Endodermal cell (in vitro differentiated cells): ENCODE measurements around the gene CC2D2A. TPM values are rescaled to one million over a fixed set of nuclear protein-coding genes. Genes with fewer than 3 reads are reported as not detected.
"Not testable (repeated sequence)": the region's sequence is repeated elsewhere in the genome, so short reads cannot be mapped to it uniquely, and the experiment has no call there.

Source experiments
- DNase-seq: peaks from one replicate; pipeline ENCODE4 v3.0.0-alpha.2; 2017
- H3K27ac ChIP-seq: 2 replicates; pipeline ENCODE4 v1.5.1; 2013; ENCODE audit warnings: mild to moderate bottlenecking, low read depth, low read length, moderate library complexity
- H3K27me3 ChIP-seq: 2 replicates; pipeline ENCODE4 v1.6.1; 2013; ENCODE audit warnings: mild to moderate bottlenecking, low read length, moderate library complexity; ENCODE audit not compliant: insufficient read depth, control insufficient read depth, poor library complexity, severe bottlenecking
- H3K36me3 ChIP-seq: 2 replicates; pipeline ENCODE4 v1.7.0; 2013; ENCODE audit warnings: mild to moderate bottlenecking, low read length, moderate library complexity; ENCODE audit not compliant: control insufficient read depth, insufficient read depth
- H3K4me1 ChIP-seq: one replicate; pipeline ENCODE4 v1.7.0; 2013; ENCODE audit warnings: low read length; ENCODE audit not compliant: control insufficient read depth, insufficient read depth
- H3K4me3 ChIP-seq: 2 replicates; pipeline ENCODE4 v1.5.1; 2013; ENCODE audit warnings: mild to moderate bottlenecking, low read length, moderate library complexity
- H3K9ac ChIP-seq: 2 replicates; pipeline ENCODE4 v1.6.1; 2013; ENCODE audit warnings: mild to moderate bottlenecking, low read length, moderate library complexity; ENCODE audit not compliant: poor library complexity, severe bottlenecking; ENCODE audit errors: extremely low read depth
- H3K9me3 ChIP-seq: 2 replicates; pipeline ENCODE4 v1.6.1; 2013; ENCODE audit warnings: mild to moderate bottlenecking, low read length, moderate library complexity; ENCODE audit not compliant: control insufficient read depth
- H3K27ac Mint-ChIP-seq: 2 replicates; pipeline ENCODE4 v1.8.0; 2020; ENCODE audit warnings: mixed read lengths
- H3K27me3 Mint-ChIP-seq: 2 replicates; pipeline ENCODE4 v1.8.0; 2021; ENCODE audit warnings: mild to moderate bottlenecking, mixed read lengths; ENCODE audit not compliant: insufficient read depth
- H3K36me3 Mint-ChIP-seq: 2 replicates; pipeline ENCODE4 v1.8.0; 2020; ENCODE audit warnings: low read depth, mixed read lengths
- H3K4me1 Mint-ChIP-seq: 2 replicates; pipeline ENCODE4 v1.8.0; 2020; ENCODE audit warnings: mixed read lengths
- H3K4me3 Mint-ChIP-seq: 2 replicates; pipeline ENCODE4 v1.8.0; 2020; ENCODE audit warnings: mild to moderate bottlenecking, moderate library complexity, mixed read lengths
- H3K9me3 Mint-ChIP-seq: 2 replicates; pipeline ENCODE4 v1.8.0; 2020; ENCODE audit warnings: mild to moderate bottlenecking, mixed read lengths
- CTCF ChIP-seq: fragments of 200-600 bp; sonication (generic); conservative IDR thresholded peaks from 2 replicates; pipeline ENCODE4 v1.5.0; 2021; ENCODE audit warnings: antibody characterized with exemption, mild to moderate bottlenecking
- WGBS, 2 experiments: methylation state at CpG; one replicate each; pipeline versions ENCODE4 v1.1.5 to v1.1.7; 2013; ENCODE audit warnings: missing lambda C conversion rate in 2 of 2, mixed read lengths in 1 of 2; ENCODE audit not compliant: insufficient coverage in 1 of 2, insufficient read length in 1 of 2; 5-methylcytosine and 5-hydroxymethylcytosine counted together
- total RNA-seq, 2 donors: library from RNA; stranded (reverse); fragmentation: NEBNext Ultra II Directional in 1 of 2; extraction: Animal tissue kit (Norgen Biotek cat#: 25700) in 1 of 2; gene quantifications; 2 replicates in 1 of 2; 3 replicates in 1 of 2; pipeline ENCODE4 v1.2.1, GENCODE V29; 2021

Gene CC2D2A
- total RNA-seq, 2 donors from 2014 or later, result 12.3 to 25.2 TPM

DNA sequence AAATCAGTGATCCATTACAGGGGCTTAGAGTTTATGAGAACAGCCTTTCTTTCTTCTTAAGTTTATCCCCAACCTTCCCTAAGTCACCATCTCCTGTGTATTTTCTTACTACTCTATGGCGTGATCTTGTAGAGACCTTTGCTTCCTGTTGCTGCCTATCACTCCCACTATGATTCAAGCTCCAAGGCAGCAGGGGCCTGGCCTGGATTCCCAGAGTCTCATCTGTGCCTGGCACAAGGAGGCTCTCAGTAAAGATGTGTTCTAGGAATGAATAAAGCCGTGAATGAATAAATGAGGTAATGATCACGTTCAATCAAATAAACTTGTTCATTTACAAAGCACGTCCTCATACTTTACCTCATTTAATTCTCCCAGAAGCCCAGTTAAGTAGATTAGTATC is 45.4 kb downstream of the CC2D2A start:
- 78% methylated on average over 4 of the region's 4 CpGs; no CpG with 5 or more reads in 1 of the 2 experiments for WGBS, 2 experiments
- Mint-ChIP-seq H3K9me3 (peaks cover 26% of the 10 kb centered on the region), H3K4me3 (no peak overlapping the region), H3K4me1 (no peaks in the 10 kb centered on the region), H3K36me3 (peaks cover 68% of the 10 kb centered on the region), H3K27me3 (no peaks in the 10 kb centered on the region), H3K27ac (no peak overlapping the region)
- no peak overlapping the region for H3K9ac ChIP-seq
- H3K36me3 ChIP-seq, result peaks cover 11% of the 10 kb centered on the region
- TF ChIP-seq CTCF, result no peak
- no peaks in the 10 kb centered on the region for H3K4me1 ChIP-seq
- H3K27ac ChIP-seq, result no peak overlapping the region
- no peak overlapping the region for H3K4me3 ChIP-seq
- H3K9me3 ChIP-seq, result peaks cover 5% of the 10 kb centered on the region
- no peaks in the 10 kb centered on the region for H3K27me3 ChIP-seq
- DNase-seq, result no peak

- no peak for DNase-seq
- Histone ChIP-seq H3K27ac (no peak overlapping the region), H3K27me3 (no peaks in the 10 kb centered on the region), H3K4me1 (no peaks in the 10 kb centered on the region), H3K4me3 (no peak overlapping the region), H3K9ac (no peak overlapping the region), H3K9me3 (peaks cover 5% of the 10 kb centered on the region), H3K36me3 (peaks cover 11% of the 10 kb centered on the region)
- Mint-ChIP-seq H3K4me1 (no peaks in the 10 kb centered on the region), H3K9me3 (peaks cover 26% of the 10 kb centered on the region), H3K27me3 (no peaks in the 10 kb centered on the region), H3K36me3 (peaks cover 62% of the 10 kb centered on the region), H3K4me3 (no peak overlapping the region), H3K27ac (no peak overlapping the region)
- WGBS, 2 experiments, result 91 to 100% methylated on average over 1 to 3 of the region's 3 CpGs
- no peak for TF ChIP-seq CTCF
Observed at GRCh38 chr4:15516494-15516893, 46.8 kb downstream of the CC2D2A start.

DNA sequence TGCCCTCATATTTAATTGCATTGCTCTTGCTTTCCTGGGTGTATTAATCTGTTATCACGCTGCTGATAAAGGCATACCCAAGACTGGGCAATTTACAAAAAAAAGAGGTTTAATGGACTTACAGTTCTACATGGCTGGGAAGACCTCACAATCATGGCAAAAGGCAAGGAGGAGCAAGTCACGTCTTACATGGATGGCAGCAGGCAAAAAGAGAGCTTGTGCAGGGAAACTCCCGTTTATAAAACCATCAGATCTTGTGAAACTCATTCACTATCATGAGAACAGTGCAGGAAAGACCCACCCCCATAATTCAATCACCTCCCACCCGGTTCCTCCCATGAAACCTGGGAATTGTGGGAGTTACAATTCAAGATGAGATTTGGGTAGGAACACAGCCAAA is 48.0 kb downstream of the CC2D2A start:
- not testable (repeated sequence) for H3K27ac Mint-ChIP-seq, H3K9me3 ChIP-seq, H3K27ac ChIP-seq, H3K27me3 Mint-ChIP-seq, DNase-seq, H3K4me3 ChIP-seq, H3K9ac ChIP-seq, H3K4me1 Mint-ChIP-seq, H3K4me3 Mint-ChIP-seq, H3K4me1 ChIP-seq, H3K27me3 ChIP-seq
- H3K9me3 Mint-ChIP-seq, result peaks cover 26% of the 10 kb centered on the region
- peaks cover 11% of the 10 kb centered on the region for H3K36me3 ChIP-seq
- 94 to 95% methylated on average over 2 to 4 of the region's 4 CpGs for WGBS, 2 experiments
- H3K36me3 Mint-ChIP-seq, result peaks cover 51% of the 10 kb centered on the region

GRCh38 chr4:15521442-15522039 is 51.9 kb downstream of the CC2D2A start:
- Histone ChIP-seq H3K36me3 (peaks cover 5% of the 10 kb centered on the region), H3K27me3 (no peaks in the 10 kb centered on the region), H3K27ac (no peak overlapping the region), H3K9me3 (peaks cover 5% of the 10 kb centered on the region), H3K4me3 (no peak overlapping the region), H3K9ac (no peak overlapping the region), H3K4me1 (no peaks in the 10 kb centered on the region)
- peaks cover 1% of the 10 kb centered on the region for H3K4me1 Mint-ChIP-seq
- TF ChIP-seq CTCF, result no peak
- H3K27me3 Mint-ChIP-seq, result no peaks in the 10 kb centered on the region
- H3K27ac Mint-ChIP-seq, result no peak overlapping the region
- H3K9me3 Mint-ChIP-seq, result peaks cover 26% of the 10 kb centered on the region
- H3K36me3 Mint-ChIP-seq, result peaks cover 38% of the 10 kb centered on the region
- no peak for DNase-seq
- H3K4me3 Mint-ChIP-seq, result no peak overlapping the region
- WGBS, 2 experiments, result 95 to 100% methylated on average over 4 of the region's 4 CpGs
